ENCODE data around the gene KRTCAP2. TPM values are rescaled to one million over a fixed set of nuclear protein-coding genes. Genes with fewer than 3 reads are reported as not detected.

Gene KRTCAP2
- total and polyA plus RNA-seq, 4 donors, result 49.8 to 224 (median 99.8) TPM

DNA sequence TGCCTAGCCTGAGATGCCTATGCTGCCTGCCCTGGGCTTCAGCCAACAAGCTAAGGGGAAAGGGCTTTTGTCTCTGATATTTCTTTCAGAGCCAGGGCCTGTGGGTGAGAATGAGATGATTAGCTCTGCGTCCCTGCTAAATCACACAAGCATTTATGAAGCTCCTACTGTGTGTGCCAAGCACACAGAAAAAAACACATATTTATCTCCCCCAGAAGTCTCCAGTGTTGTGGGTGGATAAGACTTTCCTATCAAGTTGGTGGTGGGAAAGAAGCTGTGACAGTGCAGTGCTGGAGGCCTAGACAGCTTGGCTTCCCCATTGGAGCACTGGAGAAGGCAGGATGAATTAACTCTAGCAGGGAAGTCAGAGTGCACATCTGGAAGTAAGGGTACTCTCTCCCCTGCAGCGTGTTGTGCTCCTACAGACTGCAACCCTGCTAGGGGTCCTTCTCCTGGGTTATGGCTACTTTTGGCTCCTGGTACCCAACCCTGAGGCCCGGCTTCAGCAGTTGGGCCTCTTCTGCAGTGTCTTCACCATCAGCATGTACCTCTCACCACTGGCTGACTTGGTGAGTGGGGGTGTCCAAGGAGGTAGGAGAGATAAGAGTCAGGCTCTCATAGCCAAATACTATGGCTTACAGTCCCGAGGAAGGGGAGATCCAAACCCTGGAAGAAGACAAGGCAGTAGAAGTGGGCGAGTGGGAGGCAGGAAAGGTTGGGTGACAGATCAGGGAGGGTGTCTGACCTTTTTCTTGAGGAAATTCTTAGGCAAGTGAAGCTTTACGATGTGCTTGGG lies 35.8 kb downstream of the KRTCAP2 start:
- TF ChIP-seq, protein P1, sequence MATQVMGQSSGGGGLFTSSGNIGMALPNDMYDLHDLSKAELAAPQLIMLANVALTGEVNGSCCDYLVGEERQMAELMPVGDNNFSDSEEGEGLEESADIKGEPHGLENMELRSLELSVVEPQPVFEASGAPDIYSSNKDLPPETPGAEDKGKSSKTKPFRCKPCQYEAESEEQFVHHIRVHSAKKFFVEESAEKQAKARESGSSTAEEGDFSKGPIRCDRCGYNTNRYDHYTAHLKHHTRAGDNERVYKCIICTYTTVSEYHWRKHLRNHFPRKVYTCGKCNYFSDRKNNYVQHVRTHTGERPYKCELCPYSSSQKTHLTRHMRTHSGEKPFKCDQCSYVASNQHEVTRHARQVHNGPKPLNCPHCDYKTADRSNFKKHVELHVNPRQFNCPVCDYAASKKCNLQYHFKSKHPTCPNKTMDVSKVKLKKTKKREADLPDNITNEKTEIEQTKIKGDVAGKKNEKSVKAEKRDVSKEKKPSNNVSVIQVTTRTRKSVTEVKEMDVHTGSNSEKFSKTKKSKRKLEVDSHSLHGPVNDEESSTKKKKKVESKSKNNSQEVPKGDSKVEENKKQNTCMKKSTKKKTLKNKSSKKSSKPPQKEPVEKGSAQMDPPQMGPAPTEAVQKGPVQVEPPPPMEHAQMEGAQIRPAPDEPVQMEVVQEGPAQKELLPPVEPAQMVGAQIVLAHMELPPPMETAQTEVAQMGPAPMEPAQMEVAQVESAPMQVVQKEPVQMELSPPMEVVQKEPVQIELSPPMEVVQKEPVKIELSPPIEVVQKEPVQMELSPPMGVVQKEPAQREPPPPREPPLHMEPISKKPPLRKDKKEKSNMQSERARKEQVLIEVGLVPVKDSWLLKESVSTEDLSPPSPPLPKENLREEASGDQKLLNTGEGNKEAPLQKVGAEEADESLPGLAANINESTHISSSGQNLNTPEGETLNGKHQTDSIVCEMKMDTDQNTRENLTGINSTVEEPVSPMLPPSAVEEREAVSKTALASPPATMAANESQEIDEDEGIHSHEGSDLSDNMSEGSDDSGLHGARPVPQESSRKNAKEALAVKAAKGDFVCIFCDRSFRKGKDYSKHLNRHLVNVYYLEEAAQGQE (IDR thresholded peaks at IDR 0.05), result no peak
- TF ChIP-seq RXRA (IDR thresholded peaks at IDR 0.05) (no peak), HNF4G (IDR thresholded peaks at IDR 0.05) (no peak), HNF4A (conservative IDR thresholded peaks at IDR 0.05) (no peak), GABPA (IDR thresholded peaks at IDR 0.05 in 1 of 2, conservative IDR thresholded peaks at IDR 0.05 in 1 of 2) (no peak), JUND (IDR thresholded peaks at IDR 0.05) (no peak), FOXA1 (IDR thresholded peaks at IDR 0.05) (no peak), ZBTB33 (IDR thresholded peaks at IDR 0.05) (no peak), RAD21 (IDR thresholded peaks at IDR 0.05) (no peak), TAF1 (conservative IDR thresholded peaks at IDR 0.05) (no peak), NR2F2 (IDR thresholded peaks at IDR 0.05) (no peak)
- TF ChIP-seq, protein P2, sequence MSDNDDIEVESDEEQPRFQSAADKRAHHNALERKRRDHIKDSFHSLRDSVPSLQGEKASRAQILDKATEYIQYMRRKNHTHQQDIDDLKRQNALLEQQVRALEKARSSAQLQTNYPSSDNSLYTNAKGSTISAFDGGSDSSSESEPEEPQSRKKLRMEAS (IDR thresholded peaks at IDR 0.05), result no peak
- Histone ChIP-seq H3K9me3 (ENCODE audit: control insufficient read depth in 4 of 4, low read length in 3 of 4) (no peaks in the 10 kb centered on the region), H3K27me3 (ENCODE audit: control insufficient read depth in 4 of 4, insufficient read depth in 4 of 4, low read length in 3 of 4) (no peaks in the 10 kb centered on the region), H3K36me3 (ENCODE audit: control insufficient read depth in 4 of 4, insufficient read depth in 3 of 4, low read depth in 1 of 4, low read length in 3 of 4) (peaks cover 2 to 13% (median 10%) of the 10 kb centered on the region in 4 donors), H3K27ac (ENCODE audit: low read depth in 1 of 2, low read length in 2 of 2) (peak overlapping the region; percentile 43 to 99), H3K4me1 (ENCODE audit: control insufficient read depth in 4 of 4, insufficient read depth in 4 of 4, low read length in 3 of 4) (peaks cover 0 to 53% (median 35%) of the 10 kb centered on the region in 4 donors), H3K4me3 (ENCODE audit: low read depth in 1 of 3, low read length in 3 of 3) (no peak overlapping the region), H3K9ac (ENCODE audit: low read depth in 1 of 2, low read length in 2 of 2) (no peak overlapping the region)
- WGBS, result 91% methylated on average over 6 of the region's 6 CpGs
- no peak for DNase-seq (ENCODE audit: low spot score)

DNA sequence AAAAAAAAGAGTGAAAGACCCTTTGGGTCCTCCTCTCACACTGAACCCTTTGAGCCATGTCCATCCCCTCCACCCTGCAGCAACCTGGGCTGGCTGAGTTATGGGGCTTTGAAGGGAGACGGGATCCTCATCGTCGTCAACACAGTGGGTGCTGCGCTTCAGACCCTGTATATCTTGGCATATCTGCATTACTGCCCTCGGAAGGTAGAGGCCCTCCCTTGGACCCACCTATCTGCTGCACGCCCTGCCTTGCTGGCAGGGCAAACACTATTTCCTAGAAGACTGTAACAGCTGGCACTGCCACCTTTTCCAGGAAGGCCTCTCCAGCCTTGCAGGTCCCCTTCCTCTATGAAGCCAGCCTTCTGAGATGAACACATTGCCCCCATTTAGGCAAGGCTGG lies 36.4 kb downstream of the KRTCAP2 start:
- Histone ChIP-seq H3K36me3 (ENCODE audit: control insufficient read depth in 4 of 4, insufficient read depth in 3 of 4, low read depth in 1 of 4, low read length in 3 of 4) (peaks cover 2 to 16% (median 12%) of the 10 kb centered on the region in 4 donors), H3K4me3 (ENCODE audit: low read depth in 1 of 3, low read length in 3 of 3) (peak overlapping the region in 1 of 3 donors; percentile 12), H3K9ac (ENCODE audit: low read depth in 1 of 2, low read length in 2 of 2) (no peak overlapping the region), H3K9me3 (ENCODE audit: control insufficient read depth in 4 of 4, low read length in 3 of 4) (no peaks in the 10 kb centered on the region), H3K27ac (ENCODE audit: low read depth in 1 of 2, low read length in 2 of 2) (peak overlapping the region; percentile 43 to 99), H3K27me3 (ENCODE audit: control insufficient read depth in 4 of 4, insufficient read depth in 4 of 4, low read length in 3 of 4) (no peaks in the 10 kb centered on the region), H3K4me1 (ENCODE audit: control insufficient read depth in 4 of 4, insufficient read depth in 4 of 4, low read length in 3 of 4) (peaks cover 0 to 56% (median 38%) of the 10 kb centered on the region in 4 donors)
- 44% methylated on average over 6 of the region's 6 CpGs for WGBS
- DNase-seq (ENCODE audit: low spot score), result no peak
- TF ChIP-seq EGR1 (IDR thresholded peaks at IDR 0.05; ENCODE audit: low read depth in 2 of 2) (no peak), JUND (IDR thresholded peaks at IDR 0.05) (no peak), ATF3 (IDR thresholded peaks at IDR 0.05) (no peak), SP1 (IDR thresholded peaks at IDR 0.05) (no peak), NR2F2 (IDR thresholded peaks at IDR 0.05) (no peak), HNF4A (conservative IDR thresholded peaks at IDR 0.05) (no peak), ZBTB33 (IDR thresholded peaks at IDR 0.05) (no peak), TAF1 (conservative IDR thresholded peaks at IDR 0.05) (no peak), FOXA1 (IDR thresholded peaks at IDR 0.05) (no peak), RXRA (IDR thresholded peaks at IDR 0.05) (no peak), FOXA2 (IDR thresholded peaks at IDR 0.05) (no peak), RAD21 (IDR thresholded peaks at IDR 0.05) (no peak)
- TF ChIP-seq, protein P1 (IDR thresholded peaks at IDR 0.05), result no peak
- TF ChIP-seq, protein P2 (IDR thresholded peaks at IDR 0.05), result no peak
